Psoas muscle (tissue), 8 donors: ENCODE measurements around the gene ZBTB44. TPM values are rescaled to one million over a fixed set of nuclear protein-coding genes. Genes with fewer than 3 reads are reported as not detected.
A peak's percentile ranks its signal among the peaks of the same experiment; 100 is the strongest.

Experiments
- ATAC-seq, 4 donors: fragments of 200-7000 bp; cut with Tn5 transposase; one replicate each; pipeline ENCODE4 v1.9.1; 2020; ENCODE audit warnings: moderate library complexity in 3 of 4, mild to moderate bottlenecking in 2 of 4
- DNase-seq, 2 donors: peaks; one replicate each; pipeline ENCODE4 v3.0.0-alpha.2; 2020
- H3K27ac ChIP-seq: fragments of 200-600 bp; one replicate; pipeline ENCODE4 v1.8.0; 2022
- H3K27me3 ChIP-seq, 3 donors: fragments of 200-600 bp in 1 of 3; one replicate each; pipeline versions ENCODE4 v1.6.1 to v1.8.0; 2013 to 2022; ENCODE audit warnings: low read length in 2 of 3, mild to moderate bottlenecking in 2 of 3, moderate library complexity in 1 of 3; ENCODE audit not compliant: insufficient read depth in 3 of 3
- H3K36me3 ChIP-seq, 2 donors: fragments of 200-600 bp in 1 of 2; one replicate each; pipeline versions ENCODE4 v1.6.1 to v1.8.0; 2013 to 2022; ENCODE audit warnings: low read depth in 1 of 2, mild to moderate bottlenecking in 1 of 2, moderate library complexity in 1 of 2; ENCODE audit not compliant: insufficient read depth in 1 of 2
- H3K4me1 ChIP-seq: fragments of 200-600 bp; one replicate; pipeline ENCODE4 v1.8.0; 2022
- H3K4me3 ChIP-seq: fragments of 200-600 bp; one replicate; pipeline ENCODE4 v1.8.0; 2022; ENCODE audit warnings: mild to moderate bottlenecking
- H3K9me3 ChIP-seq: fragments of 200-600 bp; one replicate; pipeline ENCODE4 v1.8.0; 2022
- CTCF ChIP-seq: fragments of 200-600 bp; IDR thresholded peaks from one replicate; pipeline ENCODE4 v1.8.0; 2022; ENCODE audit warnings: antibody characterized with exemption
- WGBS, 3 donors: extraction: QIAGEN DNeasy Blood & Tissue Kit; methylation state at CpG; one replicate each; pipeline versions ENCODE4 v1.1.6 to v1.1.7; 2013; 5-methylcytosine and 5-hydroxymethylcytosine counted together
- intact Hi-C, 2 donors: fragments of 100-400 bp; cut with DNase I; formaldehyde crosslinking; loops; one replicate each; pipeline versions ENCODE4 v1.11.0 to v1.14.2; 2022
- polyA plus RNA-seq, 3 donors: library from polyadenylated mRNA; stranded (reverse); fragments of 200-250 nt; gene quantifications; one replicate each; pipeline ENCODE4 v1.2.3, GENCODE V29; 2013
- total RNA-seq, 4 donors: library from RNA; stranded (reverse); fragmentation: NEBNext Ultra II Directional in 2 of 4; extraction: Animal tissue kit (Norgen Biotek cat#: 25700) in 2 of 4; gene quantifications; one replicate each; pipeline versions ENCODE4 v1.2.1 to v1.2.4, GENCODE V29; 2021 to 2023
- donor health status: healthy with polysubstance abuse.
- donor health status: DM: no; HTN: no; CAD: no; lungs with moderate emphysema.
- donor health status: Bipolar disorder and iron deficiency.
- donor health status: healthy.
- donor health status: DM: yes; HTN: yes; CAD: no.
- donor health status: DM: no; HTN: no; CAD: no.
- donor health status: DM: no; HTN: no; CAD: no.
- donor health status: DM: yes; HTN: yes; CAD: no.

Gene ZBTB44
- total and polyA plus RNA-seq, 7 donors: 8.6 to 77.2 (median 58.6) TPM

GRCh38 chr11:130215531-130216220 lies 99.0 kb downstream of the ZBTB44 start:
- no peak overlapping the region for H3K4me3 ChIP-seq
- WGBS, 3 donors: 67 to 70% (median 67%) methylated on average over 13 of the region's 13 CpGs
- TF ChIP-seq CTCF: no peak
- no peak overlapping the region for H3K27ac ChIP-seq
- DNase-seq: no peak
- no peaks in the 10 kb centered on the region for H3K27me3 ChIP-seq
- no peaks in the 10 kb centered on the region for H3K4me1 ChIP-seq
- no peaks in the 10 kb centered on the region for H3K36me3 ChIP-seq
- intact Hi-C loops: loop anchor here (5.0 to 10.0 kb wide), 4 partner anchors 159 to 679 kb away; no protein-coding TSS in a partner anchor
- H3K9me3 ChIP-seq: no peaks in the 10 kb centered on the region
- no peak for ATAC-seq

GRCh38 chr11:130214861-130215530 lies 99.7 kb downstream of the ZBTB44 start:
- H3K9me3 ChIP-seq: no peaks in the 10 kb centered on the region
- no peak overlapping the region for H3K27ac ChIP-seq
- DNase-seq: no peak
- 77 to 85% (median 83%) methylated on average over 6 of the region's 6 CpGs for WGBS, 3 donors
- no peak for TF ChIP-seq CTCF
- intact Hi-C loops: loop anchor here (5.0 to 10.0 kb wide), 7 partner anchors 157 to 680 kb away; partner anchors contain the start of gene ADAMTS8 (in 1 of the 2)
- ATAC-seq: no peak
- no peaks in the 10 kb centered on the region for H3K27me3 ChIP-seq
- no peaks in the 10 kb centered on the region for H3K4me1 ChIP-seq
- no peak overlapping the region for H3K4me3 ChIP-seq
- no peaks in the 10 kb centered on the region for H3K36me3 ChIP-seq

- H3K27ac ChIP-seq: no peak overlapping the region
- TF ChIP-seq CTCF: no peak
Observed at GRCh38 chr11:130213979-130214281, 100.8 kb downstream of the ZBTB44 start.

GRCh38 chr11:130213143-130213978 lies 101.4 kb downstream of the ZBTB44 start:
- H3K27me3 ChIP-seq: no peaks in the 10 kb centered on the region
- WGBS, 3 donors: 34 to 38% (median 37%) methylated on average over 28 of the region's 28 CpGs
- H3K9me3 ChIP-seq: no peaks in the 10 kb centered on the region
- intact Hi-C loops: loop anchor here (5.0 to 10.0 kb wide), 6 partner anchors 159 to 681 kb away; partner anchors contain the start of gene ADAMTS8 (in 1 of the 2)
- H3K4me1 ChIP-seq: no peaks in the 10 kb centered on the region
- DNase-seq (peak; percentile 63 to 83), ATAC-seq (peak; percentile 87 to 97 (median 92))
- no peak overlapping the region for H3K27ac ChIP-seq
- no peaks in the 10 kb centered on the region for H3K36me3 ChIP-seq
- peak; percentile 92 for TF ChIP-seq CTCF
- peak overlapping the region; percentile 15 for H3K4me3 ChIP-seq

More at GRCh38 chr11:130213979-130214281, 100.8 kb downstream of the ZBTB44 start:
- DNase-seq (no peak), ATAC-seq (no peak)
- H3K9me3 ChIP-seq: no peaks in the 10 kb centered on the region
- no peaks in the 10 kb centered on the region for H3K36me3 ChIP-seq
- no peaks in the 10 kb centered on the region for H3K4me1 ChIP-seq
- intact Hi-C loops: loop anchor here (5.0 to 10.0 kb wide), 6 partner anchors 158 to 681 kb away; partner anchors contain the start of gene ADAMTS8 (in 1 of the 2)
- 91 to 96% (median 93%) methylated on average over 9 of the region's 9 CpGs for WGBS, 3 donors
- H3K4me3 ChIP-seq: no peak overlapping the region
- H3K27me3 ChIP-seq: no peaks in the 10 kb centered on the region
